HG03442 (cell line): ENCODE data around the gene ANO1.

Experiments used
- ATAC-seq: cut with Tn5 transposase; IDR thresholded peaks from one replicate; pipeline ENCODE4 v1.9.1; 2021; ENCODE audit warnings: mild to moderate bottlenecking, moderate library complexity; ENCODE audit not compliant: unreplicated experiment

ANO1 gene

DNA sequence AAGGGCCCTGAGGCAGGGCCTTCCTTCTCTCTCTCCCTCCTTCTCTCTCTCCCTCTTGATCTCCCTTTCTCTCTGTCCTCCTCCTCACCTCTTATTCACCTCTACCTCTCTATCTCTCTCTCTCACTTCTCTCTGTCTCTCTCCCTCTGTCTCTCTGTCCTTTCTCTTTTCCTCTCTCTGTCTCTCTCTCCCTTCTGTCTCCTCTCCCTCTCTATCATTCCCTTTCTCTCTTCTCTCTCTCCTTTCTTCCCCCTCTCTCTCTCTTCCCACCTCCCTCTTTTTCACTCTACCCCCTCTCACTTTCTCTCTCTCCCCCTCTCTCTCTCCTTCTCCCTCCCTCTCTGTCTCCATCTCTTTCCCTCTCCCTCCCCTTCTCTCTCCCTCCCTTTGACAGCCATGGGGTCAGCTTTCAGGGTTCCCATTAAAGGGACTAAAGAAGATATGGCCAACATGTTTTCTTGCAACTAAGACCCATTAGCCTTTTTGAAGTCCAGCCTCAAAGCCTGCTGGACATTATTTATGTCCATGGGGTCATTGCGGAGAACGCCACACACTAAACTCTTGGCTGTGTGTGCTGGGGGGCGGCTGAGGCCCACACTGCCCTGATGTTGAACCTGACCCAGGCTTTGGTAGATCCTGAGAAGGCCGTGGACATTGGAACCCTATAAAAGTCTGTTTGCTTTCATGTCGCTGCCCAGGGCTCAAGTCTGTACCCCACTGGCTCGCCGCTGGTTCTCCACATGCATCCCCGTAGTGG is 15.0 kb downstream of the ANO1 start:
- ATAC-seq = no peak

DNA sequence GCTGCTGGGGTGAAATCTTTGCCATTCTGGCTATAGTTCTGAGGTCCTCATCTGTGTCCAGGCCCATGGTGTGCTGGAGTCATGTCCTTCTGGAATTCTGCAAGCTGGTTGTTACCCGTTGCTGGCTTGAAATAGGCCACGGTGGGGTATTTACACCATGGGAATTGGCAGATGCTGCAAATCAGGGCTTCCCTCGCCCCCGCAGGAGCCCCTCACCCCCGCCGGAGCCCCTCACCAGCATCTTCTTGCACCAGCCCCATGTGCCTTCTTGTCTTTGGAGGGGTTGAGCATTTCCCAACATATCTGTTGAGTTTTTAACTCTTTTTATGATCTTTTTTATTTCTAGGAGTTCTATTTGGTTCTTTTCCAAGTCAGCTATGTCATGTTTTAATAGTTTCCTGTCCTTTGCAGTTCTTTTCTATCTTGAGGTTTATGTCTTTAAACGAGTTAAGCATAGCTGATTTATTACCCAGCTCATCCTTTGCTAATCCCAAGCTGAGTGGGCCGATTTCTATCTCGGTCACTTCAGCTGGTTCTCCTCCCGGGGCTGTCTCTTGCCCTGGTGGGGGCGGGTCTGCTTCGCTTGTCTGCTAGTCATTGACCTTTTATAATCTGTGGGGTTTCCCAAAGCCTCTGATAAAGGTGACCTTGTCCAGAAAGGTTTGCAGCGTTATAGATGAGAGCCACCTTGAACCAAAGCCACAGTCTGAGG is 17.6 kb downstream of the ANO1 start:
- ATAC-seq = no peak

DNA sequence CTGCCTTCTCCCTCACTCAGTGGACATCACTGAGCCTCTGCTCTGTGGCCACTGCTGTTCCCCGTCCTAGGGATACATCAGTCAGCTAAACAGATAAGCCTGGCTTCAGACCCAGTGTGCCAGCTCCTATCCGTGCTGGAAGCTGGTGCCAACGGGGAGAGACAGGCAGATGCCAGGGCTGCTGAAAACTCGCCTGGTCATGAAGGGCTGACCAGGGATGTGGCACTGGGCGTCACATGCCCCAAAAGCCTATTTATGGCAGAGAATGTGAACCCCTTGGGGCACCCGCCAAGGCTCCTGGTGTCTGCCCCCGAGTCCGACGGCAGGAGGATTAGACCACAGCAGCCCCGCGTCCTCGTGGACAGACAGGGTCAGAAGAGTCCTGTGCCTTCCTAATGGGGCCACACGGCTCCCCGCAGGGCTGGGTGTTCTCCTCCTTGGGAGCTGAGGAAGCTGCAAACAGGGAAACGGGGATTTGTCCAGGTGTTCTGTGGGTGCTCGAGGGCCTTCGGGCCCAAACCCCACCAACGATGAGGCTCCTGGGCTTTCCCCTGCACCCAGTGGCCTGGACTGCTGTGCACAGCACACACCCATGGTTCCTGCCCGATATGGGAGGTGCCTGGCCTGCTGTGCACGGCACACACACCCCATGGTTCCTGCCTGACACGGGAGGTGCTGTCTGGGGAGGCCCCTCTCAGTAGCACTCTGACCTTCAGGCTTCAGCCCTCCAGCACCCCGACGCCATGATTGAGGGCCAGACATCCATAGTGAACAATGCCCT is 19.9 kb downstream of the ANO1 start:
- no peak for ATAC-seq

DNA sequence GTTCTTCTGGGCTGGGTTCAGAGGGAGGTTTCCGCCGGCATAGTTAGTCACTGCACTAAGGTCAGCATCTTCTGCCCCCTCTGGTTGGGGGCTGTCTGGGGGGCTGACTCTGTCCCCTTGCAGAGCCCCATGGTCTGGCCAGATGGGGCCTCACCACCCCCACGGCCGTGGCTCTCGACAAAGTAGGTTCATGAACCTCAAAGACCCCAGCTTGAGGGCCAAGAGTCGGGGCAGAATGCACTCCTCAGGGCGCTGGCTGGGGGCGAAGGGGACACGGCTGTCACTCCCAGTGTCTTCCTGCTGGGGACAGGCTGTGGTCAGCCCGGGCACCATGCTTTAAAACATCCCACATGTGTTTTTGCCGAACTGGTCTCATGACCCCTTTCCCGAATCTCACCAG is 20.8 kb downstream of the ANO1 start:
- ATAC-seq = no peak

DNA sequence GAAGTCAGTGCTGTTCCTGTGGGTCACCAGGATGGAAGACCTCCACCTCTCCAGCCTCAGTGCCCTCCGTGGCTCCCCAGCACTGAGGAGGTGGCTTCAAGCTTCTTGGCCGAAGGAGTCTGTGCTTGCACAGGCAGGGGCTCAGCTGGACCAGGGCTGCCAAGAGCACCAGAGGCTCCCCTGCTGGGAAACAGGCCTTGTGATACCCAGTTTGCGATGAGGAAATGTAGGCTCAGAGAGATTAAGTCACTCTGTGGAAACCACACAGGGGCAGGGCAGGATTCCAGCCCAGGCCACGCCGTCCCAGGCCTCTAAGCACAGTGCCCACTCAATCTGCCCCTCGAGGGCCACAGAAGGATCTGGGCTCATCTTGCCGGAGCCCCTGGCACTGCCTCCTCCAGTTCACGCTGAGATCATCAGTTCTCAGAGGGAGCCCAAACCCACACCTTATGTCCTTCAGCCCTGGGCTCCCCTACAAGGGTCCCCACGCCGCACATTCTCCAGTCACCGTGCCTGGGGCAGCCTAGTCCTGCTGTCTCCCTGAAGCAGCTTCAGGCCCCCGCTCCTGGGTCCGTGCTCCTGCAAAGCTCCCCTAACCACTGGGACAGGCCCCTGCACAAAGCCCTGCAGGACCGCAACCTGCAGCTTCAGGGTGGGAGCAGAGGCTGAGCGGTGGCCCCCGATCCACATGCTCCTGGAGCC is 21.6 kb downstream of the ANO1 start:
- ATAC-seq = no peak

DNA sequence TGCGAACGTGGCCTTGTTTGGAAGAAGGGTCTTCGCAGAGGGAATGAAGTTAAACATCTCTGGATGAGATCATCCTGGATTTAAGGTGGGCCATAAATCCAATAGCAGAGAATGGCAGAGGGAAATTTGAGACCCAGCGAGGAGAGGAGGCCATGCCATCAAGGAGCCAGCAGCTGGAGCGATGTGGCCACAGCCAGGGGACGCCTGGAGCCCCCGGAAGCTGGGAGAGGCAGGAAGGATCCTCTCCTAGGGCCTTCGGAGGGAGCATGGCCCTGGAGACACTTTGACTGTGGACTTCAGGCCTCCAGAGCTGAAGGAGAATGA is 22.1 kb downstream of the ANO1 start:
- ATAC-seq = no peak

DNA sequence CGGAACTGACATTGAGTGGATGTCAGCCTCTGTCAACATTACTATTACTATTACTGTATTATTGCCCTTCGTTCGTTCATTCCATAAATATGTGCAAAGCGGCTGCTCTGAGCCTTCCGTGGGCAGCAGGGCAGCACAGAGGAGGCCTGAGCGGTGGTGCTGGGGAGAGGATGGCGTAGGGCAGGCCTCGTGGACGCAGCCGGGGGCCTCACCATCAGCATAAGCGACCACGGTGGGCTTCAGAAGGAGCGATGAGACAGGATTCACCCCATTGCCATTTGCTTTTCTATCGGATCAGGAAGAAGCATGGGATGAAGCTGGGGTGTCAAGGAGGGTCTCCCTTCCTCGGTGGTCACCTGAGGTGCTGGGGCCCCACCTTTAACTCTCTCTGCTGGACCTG is 22.7 kb downstream of the ANO1 start:
- ATAC-seq = no peak

DNA sequence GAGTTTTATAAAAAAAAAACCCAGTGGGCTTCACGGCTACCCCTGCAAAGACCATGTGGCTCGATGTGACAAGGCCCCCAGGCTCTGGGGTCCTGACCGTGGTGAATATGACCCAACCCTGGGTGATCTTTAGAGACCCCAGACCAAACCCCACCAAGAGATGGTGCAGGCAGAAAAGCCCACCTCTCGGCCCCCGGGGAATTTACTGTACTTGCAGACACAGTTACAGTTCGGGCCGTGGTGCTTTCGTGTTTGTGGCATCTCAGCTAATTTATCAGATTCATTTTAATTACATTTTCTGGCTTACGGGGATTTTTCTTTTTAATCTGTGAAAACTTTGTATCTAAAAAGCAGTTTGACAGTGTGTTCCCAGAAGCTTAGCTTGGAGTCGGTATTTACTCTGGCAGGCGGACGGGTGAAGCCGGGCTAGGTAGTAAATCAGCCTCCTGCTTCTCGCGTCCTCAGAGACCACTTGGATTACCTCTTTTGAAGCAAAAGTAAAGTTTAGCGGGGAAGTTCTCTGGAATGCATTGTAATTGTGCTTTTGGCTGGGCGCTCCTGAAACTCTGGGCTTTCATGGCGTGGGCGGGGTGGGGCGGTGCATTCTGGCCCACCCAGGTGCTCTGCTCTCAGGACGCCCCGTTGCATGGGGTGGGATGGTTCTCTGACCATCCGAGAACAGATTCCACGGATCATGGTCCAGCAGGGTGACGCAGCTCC is 25.3 kb downstream of the ANO1 start:
- ATAC-seq = no peak

DNA sequence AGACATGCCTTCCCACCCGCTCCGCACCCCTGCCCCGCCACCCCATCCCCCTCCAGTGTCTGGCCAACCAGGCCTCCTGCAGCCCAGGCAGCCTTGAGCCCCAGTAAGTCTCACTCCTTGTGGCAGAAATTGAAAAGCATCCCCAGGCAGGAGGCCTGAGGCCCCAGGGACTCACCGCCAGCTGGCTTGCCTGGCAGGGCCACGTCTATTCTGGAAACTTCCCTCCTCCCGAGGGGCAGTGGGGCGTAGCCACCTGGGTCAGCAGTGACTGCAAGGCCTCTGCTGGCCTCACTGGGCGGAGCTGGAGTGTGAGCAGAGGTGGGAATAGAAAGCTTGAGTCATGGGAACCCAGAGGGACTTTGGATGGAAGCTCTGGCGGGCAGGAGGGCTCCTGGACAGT is 26.3 kb downstream of the ANO1 start:
- no peak for ATAC-seq

DNA sequence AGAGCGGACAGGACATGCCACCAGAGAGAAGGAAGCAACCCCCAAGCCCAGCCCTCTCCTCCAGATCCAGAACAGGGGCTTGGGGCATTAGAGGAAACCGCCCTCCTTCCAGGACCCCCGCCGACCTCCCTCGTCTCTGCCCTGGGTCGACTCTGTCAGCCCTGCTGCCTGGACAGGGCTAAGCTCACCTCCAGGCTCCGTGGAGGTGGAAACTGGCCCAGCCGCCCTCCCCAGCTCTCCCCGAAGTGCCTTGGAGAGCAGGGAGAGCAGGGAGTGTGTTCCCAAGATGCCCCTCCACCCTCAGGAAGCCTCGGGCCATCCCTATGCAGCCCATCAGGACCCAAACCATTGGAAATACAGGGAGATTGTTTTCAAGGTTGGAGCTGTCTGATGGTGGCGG is 26.8 kb downstream of the ANO1 start:
- ATAC-seq = no peak

DNA sequence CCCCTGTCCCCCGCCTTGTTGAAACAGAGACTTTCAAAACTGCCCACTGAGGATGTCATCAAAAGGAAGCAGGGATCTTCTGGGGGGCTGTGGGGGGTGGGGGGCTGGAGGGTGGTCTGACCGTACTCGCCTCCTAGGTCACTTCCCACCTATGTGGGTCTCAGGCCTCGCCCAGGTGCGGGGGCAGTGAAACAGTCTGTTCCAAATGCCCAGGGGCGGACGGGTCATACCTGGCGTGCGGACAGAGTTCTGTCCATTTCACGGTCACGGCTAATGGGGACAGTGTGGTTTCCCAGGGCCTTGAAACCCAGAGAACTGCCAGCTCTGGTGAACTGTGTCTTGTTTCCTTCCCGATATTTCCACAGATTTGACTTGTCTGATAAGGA is 27.2 kb downstream of the ANO1 start:
- ATAC-seq = no peak

DNA sequence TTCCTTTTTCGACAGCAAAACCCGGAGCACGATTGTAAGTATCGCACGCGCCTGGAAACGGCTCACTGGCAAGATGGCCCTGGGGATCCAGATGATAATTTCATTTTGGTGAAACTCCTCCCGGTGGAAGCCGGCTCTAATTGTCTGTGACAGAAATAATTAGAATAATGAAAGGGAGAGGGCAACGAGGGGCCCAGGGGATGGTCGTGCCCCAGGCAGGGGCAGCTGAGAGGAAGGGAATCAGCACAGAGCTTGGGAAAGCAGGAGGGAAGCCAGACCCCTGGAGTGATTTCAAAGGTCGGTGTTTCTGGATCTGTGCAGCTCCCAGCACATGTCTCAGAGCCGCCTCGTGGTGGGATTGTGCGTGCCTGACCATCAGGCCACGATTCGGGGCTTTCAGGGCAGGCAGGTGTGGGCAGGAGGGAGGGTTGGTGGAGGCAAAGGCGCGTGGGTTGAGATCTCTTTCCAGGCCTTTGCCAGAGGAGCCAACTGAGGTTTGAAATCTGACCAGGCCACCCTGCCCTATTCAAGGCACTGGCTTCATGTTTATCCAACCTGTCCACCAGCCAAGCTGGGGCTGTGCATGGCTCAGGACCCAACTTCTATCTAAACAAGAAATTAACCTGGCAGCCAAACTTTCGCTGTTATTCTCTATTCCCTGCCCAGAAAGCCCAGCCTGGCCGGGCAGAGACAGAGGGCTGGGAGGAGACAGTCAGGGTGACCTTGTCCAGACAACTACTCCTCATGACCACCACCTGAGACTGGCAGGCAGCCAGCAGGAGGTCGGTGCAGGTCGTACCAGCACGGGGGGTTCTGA is 27.8 kb downstream of the ANO1 start:
- ATAC-seq = no peak

DNA sequence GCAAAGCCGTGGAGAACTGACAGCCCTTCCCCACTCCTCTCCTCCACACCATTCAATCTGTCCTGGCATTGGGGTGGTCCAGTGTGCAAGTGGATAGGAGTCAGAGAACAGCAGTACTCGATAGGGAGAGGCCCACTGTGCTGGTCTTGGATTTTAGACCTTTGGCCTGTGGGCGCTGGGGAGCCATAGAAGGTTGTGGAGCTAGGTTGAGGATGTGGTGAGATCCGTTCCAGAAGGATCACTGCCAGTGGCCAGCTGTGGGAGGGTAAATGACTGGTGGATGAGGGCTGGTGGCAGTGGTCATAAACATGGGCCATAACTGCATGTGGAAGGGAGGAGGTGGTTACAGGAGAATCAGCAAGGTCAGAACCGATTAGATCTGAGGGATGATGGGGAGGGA is 28.6 kb downstream of the ANO1 start:
- ATAC-seq = no peak

DNA sequence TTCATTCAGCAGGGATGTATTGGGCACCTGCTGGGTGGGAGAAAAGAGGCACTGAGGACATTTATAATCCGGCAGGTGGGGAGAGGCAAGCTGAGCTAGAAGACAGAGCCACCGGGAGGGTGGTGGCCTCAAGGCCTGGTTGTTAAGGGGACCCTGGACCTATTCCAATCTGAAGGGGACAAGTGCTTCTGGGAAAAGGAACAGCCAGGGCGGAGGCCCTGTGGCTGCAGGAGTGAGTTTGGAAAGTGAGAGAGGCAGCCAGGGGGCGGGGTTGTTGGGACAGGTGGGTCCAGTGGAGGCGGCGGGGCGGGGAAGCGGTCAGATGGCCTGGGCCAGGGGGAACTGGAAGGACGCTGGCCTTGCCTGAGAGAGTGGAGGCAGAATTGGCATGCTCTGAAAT is 29.1 kb downstream of the ANO1 start:
- no peak for ATAC-seq

DNA sequence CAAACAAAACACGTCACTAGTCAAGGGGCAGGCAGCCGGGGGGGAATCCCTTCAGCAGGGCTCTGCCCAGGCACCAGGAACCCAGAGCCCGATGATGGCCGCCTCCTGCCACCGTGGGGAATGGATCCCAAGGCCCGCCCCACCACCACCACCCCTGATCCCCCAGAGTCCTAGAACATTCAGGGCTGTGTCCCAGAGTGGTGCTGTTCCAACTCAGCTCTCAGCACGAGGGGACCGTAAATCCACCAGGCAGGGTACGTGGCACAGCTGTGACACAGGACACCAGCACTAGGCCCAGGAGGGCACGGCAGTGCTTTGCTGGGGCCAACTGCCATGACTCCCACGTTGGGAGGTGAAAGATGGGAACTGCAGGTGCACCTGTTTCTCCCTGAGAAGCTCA is 29.6 kb downstream of the ANO1 start:
- no peak for ATAC-seq

DNA sequence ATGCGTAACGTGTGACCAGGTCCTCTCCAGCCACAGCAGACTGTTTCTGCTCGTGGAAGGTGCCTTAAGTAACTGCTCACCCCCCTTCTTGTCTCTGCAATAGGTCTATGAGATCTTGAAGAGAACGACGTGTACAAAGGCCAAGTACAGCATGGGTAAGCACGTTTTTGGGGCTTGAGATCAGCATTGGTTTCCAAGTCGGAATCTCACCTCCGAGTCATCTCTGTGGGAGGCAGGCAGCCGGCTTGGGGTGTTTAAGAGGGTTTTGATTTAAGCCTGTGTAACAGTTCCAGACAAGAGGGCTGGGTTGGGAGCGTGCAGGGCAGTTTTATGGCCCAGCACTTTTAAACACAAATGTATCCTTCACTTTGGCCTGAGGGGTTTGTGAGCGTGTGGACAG is 30.1 kb downstream of the ANO1 start:
- ATAC-seq = no peak

DNA sequence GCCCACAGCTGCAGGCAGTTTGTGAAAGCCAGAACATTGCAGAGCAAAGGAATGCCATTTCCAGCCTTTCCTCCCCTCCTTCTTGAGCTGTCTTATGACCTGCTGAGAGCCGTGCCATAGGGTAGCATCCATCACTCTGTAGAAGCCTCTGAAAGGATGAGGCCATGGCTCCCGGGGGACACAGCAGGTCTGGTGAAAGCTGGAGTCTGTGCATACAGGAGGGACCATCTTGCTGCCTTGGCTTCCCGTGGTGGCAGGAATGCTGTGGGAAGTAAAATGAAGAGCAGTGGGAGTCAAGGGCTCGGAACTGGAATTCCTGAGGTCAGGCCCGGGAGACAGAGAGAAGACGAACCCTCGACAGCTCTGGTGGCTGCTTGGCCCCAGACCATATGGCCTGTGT is 30.9 kb downstream of the ANO1 start:
- ATAC-seq = no peak

DNA sequence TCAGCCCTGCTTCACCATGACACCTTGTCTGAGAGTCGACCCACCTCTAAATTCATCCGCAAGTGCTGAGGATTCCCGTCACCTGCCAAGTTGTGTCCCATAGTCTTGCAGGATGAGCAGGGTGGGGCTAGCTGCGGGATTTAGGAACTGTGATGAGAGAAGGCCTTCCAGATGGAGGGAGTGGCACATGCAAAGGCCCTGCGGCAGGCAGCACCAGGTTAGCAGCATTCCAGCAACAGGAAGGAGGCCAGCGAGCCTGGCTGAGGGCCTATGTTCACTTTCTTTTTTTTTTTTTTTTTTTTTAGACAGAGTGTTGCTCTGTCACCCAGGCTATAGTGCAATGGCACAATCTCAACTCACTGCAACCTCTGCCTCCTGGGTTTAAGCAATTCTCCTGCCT is 31.8 kb downstream of the ANO1 start:
- no peak for ATAC-seq

DNA sequence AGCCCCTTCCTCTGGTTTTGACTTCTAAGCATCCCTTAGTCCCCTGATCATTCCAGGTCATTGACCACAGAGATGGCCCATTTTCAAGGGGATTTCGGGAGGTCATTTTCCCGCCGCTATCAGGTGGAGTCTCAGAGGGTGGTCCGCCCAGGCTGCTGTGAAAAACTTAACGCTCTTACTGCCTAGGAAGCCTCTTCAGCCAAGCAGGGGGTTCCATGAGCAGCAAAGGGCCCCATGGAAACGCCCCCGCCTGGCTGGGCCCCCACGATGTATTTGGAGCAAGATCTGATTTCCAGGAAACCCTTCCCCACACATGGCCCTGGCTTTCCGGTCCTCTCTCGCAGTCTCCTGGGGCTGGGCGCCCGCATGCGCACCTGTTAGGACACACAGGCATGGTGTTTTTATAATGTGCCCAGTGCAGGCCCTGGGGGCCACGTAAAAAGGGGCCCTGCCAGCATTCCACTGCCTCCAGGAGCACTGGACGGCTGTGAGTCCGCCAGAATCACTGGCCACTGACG is 32.5 kb downstream of the ANO1 start:
- no peak for ATAC-seq
